ENCODE results near the gene GSTM2.
A peak's percentile ranks its signal among the peaks of the same experiment; 100 is the strongest.
"Not testable (repeated sequence)": the region's sequence is repeated elsewhere in the genome, so short reads cannot be mapped to it uniquely, and the experiment has no call there.

GSTM2 gene

DNA sequence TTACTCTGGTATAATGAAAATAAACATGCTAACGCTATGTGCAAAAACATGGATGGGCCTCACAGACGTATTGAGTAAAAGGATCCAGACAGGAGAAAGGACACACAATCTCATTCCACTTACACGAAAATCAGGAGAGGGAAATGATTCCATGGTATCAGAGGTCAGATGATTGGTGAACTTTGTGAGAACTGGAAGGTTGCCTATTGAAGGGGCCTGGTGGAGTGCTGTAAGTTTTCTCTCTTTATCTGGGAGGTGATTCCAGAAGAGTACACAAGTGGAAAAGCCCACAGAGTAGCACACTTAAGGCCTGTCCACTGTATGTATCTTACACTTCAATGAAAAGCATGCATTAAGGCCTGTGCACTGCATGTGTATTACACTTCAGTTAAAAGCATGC is 9.6 kb downstream of the GSTM2 start:
- DNase-seq (ENCODE audit: low read depth in 3 of 3): no peak

DNA sequence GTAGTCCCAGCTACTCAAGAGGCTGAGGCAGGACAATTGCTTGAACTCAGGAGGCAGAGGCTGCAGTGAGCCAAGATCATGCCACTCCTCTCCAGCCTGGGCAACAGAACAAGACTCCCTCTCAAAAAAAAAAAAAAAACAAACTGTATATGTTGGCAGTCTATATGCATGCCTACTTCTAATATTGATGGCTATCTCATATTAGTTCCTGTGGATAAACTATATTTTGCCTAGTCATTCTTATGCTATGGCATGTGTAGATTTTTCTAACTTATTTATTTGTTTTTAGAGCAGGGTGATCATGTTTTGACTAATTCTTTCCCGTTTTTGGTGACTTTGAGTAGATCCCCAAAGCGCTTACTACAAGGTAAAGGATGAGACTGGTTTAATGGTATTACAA is 10.8 kb downstream of the GSTM2 start:
- not testable (repeated sequence) for DNase-seq (ENCODE audit: low read depth in 3 of 3)

- not testable (repeated sequence) for DNase-seq (ENCODE audit: low read depth in 3 of 3)
Measured at GRCh38 chr1:109684777-109685176, 16.9 kb downstream of the GSTM2 start.

GRCh38 chr1:109685399-109685798 is 17.5 kb downstream of the GSTM2 start:
- not testable (repeated sequence) for DNase-seq (ENCODE audit: low read depth in 3 of 3)

DNA sequence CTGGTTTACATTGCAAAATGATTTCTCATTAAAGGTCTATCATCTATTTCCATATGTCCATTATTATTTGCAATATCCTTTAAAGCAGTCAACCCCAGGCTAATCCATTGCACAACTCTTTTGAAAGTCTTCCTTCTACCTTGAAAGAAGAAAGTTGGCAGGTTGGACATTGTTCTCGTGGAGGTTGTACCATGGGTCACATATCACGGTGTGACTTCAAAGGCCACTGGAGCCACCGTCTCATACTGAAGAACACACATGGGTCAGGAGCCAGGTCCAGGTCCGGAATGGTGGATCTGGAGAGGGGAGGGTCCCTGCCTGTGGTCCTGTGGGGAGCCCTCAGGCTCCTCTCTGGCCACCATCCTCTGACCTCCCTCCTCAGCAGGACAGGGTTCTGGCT is 18.0 kb downstream of the GSTM2 start:
- not testable (repeated sequence) for DNase-seq (ENCODE audit: low read depth in 3 of 3)

GRCh38 chr1:109687109-109687508 is 19.3 kb downstream of the GSTM2 start:
- DNase-seq (ENCODE audit: low read depth in 3 of 3): not testable (repeated sequence)

DNA sequence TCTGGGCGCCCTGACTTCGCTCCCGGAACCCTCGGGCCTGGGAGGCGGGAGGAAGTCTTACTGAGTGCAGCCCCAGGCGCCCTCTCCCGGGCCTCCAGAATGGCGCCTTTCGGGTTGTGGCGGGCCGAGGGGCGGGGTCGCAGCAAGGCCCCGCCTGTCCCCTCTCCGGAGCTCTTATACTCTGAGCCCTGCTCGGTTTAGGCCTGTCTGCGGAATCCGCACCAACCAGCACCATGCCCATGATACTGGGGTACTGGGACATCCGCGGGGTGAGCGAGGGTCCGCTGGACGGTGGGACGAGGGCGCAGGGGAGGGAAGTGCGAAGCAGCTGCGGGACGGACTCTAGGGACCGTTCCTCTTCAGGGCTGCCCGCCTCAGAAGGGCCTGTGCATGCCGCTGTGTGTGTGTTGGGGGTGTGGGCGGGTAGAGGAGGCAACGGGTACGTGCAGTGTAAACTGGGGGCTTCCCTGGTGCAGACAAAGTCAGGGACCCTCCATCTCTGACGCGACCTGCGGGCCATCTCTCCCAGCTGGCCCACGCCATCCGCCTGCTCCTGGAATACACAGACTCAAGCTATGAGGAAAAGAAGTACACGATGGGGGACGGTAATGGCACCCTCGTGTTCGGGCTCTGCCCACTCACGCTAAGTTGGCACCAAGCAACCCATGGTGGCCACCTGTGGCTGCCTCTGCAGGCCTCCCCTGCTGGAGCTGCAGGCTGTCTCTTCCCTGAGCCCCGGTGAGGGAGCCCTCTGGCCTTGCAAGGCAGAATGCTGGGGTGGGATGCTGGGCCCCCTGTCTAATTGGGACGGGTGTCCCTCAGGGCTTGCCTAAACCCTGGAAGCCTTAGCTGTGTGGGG is 20.0 kb downstream of the GSTM2 start, which contains the start of gene GSTM1:
Gene GSTM1 (plus strand): TSS at position 177 of the 859 bp plus-strand sequence. CDS start 57 bp downstream, at position 234.
- peak in 1 of 3 experiments; percentile 56 for DNase-seq (ENCODE audit: low read depth in 3 of 3)

GRCh38 chr1:109689844-109690405 is 22.1 kb downstream of the GSTM2 start:
- no peak for DNase-seq (ENCODE audit: low read depth in 3 of 3)

DNA sequence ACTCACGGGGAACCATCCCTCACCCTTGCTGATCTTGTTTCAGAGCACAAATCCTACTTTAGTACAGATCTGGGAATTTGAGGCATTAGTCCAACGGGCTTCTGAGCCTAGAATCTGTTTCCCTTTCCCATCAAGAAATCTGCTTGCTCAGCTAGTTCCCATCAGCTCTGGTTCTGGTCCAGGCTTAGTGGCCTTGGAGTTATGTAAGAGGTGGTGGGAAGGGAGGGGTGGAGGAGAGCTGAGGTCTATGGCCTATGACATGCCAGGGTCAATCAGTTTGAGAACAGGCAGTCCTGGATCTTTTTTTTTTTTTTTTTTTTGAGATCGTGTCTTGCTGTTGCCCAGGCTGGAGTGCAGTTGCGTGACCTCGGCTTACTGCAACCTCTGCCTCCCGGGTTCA is 23.9 kb downstream of the GSTM2 start:
- no peak for DNase-seq (ENCODE audit: low read depth in 3 of 3)

- not testable (repeated sequence) for DNase-seq (ENCODE audit: low read depth in 3 of 3)
Measured at GRCh38 chr1:109694400-109694799, 26.5 kb downstream of the GSTM2 start.

DNA sequence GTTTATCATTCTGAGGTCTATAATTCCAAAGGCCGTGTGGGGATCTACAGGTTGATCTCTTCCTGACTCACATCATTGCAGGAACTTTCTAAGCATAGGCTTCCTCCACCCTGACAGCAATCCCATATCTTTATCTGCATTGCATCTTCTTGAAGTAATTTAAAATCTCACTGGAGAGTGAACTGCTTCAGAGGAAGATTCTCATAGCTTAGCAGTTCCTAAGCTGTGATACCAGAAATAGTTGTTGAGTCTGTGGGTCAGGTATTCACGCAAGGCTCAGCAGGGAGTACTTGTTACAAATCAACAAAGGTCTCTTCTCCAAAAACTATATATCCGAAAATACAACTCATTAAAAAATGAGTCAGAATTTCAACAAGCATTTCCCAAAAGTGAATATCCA is 27.3 kb downstream of the GSTM2 start:
- DNase-seq (ENCODE audit: low read depth in 3 of 3): not testable (repeated sequence)

DNA sequence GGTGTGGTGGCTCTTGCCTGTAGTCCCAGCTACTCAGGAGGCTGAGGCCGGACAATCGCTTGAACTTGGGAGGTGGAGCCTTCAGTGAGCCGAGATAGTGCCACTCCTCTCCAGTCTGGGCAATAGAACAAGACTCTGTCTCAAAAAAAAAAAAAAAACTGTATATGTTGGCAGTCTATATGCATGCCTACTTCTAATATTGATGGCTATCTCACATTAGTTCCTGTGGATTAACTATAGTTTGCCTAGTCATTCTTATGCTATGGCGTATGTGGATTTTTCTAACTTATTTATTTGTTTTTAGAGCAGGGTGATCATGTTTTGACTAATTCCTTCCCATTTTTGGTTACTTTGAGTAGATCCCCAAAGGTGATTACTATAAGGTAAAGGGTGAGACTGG is 29.2 kb downstream of the GSTM2 start:
- DNase-seq (ENCODE audit: low read depth in 3 of 3): no peak

GRCh38 chr1:109697861-109698260 is 30.0 kb downstream of the GSTM2 start:
- not testable (repeated sequence) for DNase-seq (ENCODE audit: low read depth in 3 of 3)

- not testable (repeated sequence) for DNase-seq (ENCODE audit: low read depth in 3 of 3)
Measured at GRCh38 chr1:109702940-109703339, 35.1 kb downstream of the GSTM2 start.

DNA sequence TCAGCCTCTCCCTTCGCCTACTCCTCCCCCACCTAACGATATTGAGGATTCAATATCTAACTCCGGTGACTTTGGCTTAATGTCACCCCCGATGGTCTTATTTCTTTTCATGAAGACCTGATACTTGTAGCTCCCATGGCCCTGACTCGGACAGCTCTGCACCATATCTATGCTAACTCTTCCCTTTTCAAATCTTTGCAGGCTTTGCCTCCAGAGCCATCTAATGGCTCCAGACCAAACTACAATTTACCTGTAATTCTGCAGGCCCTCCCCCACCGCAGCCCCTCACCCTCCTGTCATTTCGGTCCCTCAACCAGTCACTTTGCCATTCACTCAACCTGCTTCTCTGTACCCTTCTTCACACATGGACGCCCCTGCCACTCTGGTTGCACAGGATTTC is 36.3 kb downstream of the GSTM2 start:
- no peak for DNase-seq (ENCODE audit: low read depth in 3 of 3)

GRCh38 chr1:109705411-109705810 is 37.6 kb downstream of the GSTM2 start:
- DNase-seq (ENCODE audit: low read depth in 3 of 3): no peak

DNA sequence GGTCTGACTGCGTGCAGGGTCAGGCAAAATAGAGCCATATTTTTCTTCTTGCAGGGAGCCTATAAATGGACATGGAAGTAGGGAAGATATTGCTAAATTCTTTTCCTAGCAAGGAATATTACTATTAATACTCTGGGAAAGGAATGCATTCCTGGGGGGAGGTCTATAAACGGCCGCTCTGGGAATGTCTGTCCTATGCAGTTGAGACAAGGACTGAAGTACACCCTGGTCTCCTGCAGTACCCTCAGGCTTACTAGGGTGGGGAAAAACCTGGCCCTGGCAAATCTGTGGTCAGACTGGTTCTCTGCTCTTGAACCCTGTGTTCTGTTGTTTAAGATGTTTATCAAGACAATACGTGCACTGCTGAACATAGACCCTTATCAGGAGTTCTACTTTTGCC is 41.1 kb downstream of the GSTM2 start:
- not testable (repeated sequence) for DNase-seq (ENCODE audit: low read depth in 3 of 3)

DNA sequence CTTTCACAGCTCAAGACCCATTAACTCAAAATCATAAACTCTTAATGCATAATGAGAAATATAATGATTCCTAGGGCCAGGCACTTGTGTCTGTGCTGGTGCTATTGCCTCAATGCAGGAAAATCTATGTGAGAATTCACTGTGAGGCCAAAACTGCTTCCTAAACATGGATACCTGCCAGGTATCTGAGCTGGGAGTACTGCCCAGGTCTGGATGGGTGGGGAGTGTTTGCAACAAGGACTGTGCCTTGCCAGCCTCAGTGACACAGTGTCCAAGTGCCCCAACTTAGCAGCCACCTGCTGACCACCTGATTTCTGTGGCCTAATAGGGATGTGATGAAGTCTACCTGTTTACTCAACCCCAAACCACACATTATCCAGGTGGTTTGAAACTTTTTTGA is 42.0 kb downstream of the GSTM2 start:
- not testable (repeated sequence) for DNase-seq (ENCODE audit: low read depth in 3 of 3)

DNA sequence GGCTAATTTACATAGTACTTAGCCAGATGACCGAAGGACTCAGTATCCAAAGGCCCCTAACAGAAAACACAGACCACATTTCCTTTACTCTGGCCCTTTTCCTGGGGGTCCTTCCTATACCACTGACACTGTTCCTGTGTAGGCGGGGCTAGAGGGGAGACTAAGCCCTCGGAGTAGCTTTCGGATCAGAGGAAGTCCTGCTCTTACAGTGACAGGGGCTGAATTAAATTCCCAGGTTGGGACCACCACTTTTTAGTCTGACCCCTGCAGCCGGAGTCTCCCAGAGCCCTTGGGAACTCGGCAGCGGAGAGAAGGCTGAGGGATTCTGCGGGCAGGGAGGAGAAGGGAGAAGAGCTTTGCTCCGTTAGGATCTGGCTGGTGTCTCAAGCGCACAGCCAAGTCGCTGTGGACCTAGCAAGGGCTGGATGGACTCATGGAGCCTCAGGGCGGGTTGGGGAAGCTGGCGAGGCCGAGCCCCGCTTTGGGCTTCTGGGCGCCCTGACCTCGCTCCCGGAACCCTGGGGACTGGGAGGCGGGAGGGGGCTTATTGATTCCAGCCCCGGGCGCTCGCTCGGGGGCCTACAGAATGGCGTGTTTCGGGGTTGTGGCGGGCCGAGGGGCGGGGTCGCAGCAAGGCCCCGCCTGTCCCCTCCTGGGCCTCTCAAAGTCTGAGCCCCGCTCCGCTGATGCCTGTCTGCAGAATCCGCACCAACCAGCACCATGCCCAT is 43.9 kb downstream of the GSTM2 start, which contains the start of gene GSTM5:
Gene GSTM5 (plus strand): TSS at position 659 of the 728 bp plus-strand sequence. CDS start 62 bp downstream, at position 721.
- DNase-seq (ENCODE audit: low read depth in 3 of 3): not testable (repeated sequence)

- DNase-seq (ENCODE audit: low read depth in 3 of 3): no peak
Measured at GRCh38 chr1:109712321-109712864, 44.5 kb downstream of the GSTM2 start.

DNA sequence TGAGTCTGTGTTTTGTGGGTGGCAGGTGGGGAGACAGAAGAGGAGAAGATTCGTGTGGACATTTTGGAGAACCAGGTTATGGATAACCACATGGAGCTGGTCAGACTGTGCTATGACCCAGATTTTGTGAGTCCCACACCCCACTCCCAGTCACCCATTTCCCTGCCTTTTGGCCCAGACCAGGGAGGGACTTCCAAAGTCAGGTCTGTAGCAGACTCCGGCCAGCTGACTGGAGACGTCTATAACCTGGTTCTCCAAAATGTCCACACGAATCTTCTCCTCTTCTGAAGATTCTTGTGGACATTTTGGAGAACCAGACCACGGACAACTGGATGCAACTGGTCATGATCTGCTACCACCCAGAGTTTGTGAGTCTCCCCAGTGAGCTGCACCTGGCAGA is 45.8 kb downstream of the GSTM2 start:
- no peak for DNase-seq (ENCODE audit: low read depth in 3 of 3)
